HG03095 (cell line): ENCODE measurements around the gene FBRSL1.

Experiments
- ATAC-seq: cut with Tn5 transposase; IDR thresholded peaks from one replicate; pipeline ENCODE4 v1.9.1; 2021; ENCODE audit warnings: moderate library complexity; ENCODE audit not compliant: unreplicated experiment

FBRSL1 gene

DNA sequence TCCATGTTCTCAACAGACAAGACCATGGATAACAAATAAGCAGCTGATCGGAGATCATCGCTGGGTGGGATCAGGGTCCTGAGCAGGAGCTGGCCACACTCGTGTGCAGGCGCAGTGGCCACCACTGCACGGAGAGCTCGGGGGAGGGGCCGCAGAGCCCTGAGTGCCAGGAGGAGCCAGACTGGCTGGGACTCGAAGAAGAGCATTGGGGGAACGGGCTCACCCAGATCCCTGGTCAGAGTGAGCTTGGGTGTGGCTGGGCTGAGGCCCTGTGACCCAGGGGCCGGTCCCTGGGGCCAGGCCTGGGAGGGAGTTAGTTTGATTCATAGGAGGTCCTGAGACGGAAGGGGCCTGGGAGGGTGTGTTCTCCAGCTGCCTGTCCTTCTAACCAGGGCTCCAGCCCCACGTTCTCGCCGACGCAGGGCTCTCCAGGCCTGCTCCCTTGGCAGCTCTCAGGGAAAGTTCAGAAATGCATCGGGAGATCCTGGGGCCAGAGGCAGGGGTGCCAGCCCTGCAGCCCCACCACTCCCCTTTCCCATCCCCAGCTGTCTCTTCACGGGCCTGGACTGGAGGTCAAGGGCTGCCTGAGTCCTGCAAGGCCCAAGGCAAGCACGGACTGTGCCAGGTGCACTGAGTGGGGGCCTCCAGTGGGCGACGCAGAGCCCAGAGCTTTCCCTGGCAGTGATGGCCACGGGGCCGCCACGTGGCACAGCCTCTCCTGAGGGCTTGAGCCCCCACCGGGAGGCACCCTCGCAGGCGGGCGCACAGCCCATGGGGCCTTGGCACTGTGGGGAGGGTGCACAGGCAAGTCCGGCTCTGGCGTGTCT lies 48.1 kb downstream of the FBRSL1 start:
- no peak for ATAC-seq

DNA sequence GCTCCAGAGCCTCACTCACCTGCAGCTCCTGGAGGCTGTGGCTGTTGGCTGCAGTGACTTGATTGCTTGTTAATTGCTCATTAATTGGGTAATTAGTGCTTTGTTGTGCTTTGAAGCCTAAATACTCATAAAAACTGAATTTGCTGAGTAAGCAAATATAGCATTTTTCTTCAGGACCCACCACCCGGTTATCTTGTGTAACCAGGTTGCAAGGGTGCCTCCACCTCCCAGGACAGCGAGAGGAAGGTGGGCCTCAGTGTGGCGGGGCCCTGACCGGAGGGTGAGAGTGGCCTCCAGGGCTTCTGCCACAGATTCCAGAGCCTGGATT lies 48.7 kb downstream of the FBRSL1 start:
- no peak for ATAC-seq

DNA sequence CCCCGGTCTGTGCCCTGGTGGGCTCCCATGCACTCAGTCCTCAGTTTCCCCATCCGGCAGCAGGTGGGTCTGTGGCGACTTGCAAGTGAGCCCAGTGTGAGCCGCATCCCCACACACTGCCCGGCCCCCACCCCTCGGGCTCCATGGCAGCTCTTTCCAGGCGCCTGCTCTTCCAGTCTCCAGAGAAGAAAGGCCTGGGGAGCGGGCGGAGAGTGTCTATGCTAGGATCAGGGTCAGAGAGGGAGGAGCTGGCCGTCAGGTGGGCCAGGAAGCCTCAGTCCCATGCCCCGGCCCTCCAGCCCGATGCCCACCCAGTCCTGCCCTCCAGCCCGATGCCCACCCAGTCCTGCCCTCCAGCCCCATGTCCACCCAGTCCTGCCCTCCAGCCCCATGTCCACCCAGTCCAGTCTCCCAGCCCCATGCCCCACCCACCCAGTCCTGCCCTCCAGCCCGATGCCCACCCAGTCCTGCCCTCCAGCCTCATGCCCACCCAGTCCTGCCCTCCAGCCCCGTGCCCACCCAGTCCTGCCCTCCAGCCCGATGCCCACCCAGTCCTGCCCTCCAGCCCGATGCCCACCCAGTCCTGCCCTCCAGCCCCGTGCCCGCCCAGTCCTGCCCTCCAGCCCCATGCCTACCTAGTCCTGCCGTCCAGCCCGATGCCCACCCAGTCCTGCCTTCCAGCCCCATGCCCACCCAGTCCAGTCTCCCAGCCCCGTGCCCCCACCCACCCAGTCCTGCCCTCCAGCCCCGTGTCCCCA lies 49.2 kb downstream of the FBRSL1 start:
- no peak for ATAC-seq

GRCh38 chr12:132540436-132540835 lies 50.5 kb downstream of the FBRSL1 start:
- ATAC-seq, result no peak

DNA sequence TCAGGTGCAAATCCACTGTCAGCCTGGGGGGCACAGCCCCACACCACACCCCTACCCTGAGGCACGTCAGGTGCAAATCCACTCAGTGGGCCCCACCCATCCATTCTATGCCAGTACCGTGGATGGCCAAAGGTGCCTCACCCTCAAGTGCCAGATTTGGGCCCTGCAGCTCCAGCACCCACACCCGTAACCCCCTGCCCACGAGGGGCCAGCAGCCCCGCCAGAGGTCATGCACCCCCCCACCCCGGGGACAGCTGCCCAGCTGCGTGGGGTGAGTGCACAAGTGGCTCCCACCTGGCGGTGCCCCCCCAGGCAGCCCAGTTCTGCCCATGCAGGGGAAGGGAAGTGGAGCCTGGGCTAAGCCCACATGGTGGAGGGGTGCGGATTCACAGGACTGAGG lies 51.2 kb downstream of the FBRSL1 start:
- no peak for ATAC-seq

GRCh38 chr12:132541996-132542395 lies 52.0 kb downstream of the FBRSL1 start:
- ATAC-seq, result no peak

DNA sequence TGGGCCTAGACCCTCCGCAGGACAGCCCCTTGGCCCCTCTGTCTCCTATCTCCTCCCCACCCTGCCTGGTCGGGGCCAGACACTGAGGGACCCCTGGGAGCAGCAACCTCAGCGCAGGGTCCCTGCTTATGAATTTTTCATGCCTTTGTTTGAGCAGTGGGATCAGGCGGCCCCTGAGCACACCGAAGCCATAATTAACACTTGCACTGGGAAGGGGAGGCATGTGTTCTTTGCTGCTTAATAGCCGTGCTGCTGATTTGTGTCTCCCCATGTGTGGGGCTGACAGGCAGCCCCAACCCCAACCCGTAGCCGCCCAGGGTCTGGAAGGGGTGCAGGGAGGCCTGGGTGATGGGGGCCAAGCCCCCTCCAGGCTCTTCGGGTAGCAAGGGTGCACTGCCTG lies 52.7 kb downstream of the FBRSL1 start:
- ATAC-seq, result no peak

- ATAC-seq, result no peak
Measured at GRCh38 chr12:132543298-132544079, 53.5 kb downstream of the FBRSL1 start.

DNA sequence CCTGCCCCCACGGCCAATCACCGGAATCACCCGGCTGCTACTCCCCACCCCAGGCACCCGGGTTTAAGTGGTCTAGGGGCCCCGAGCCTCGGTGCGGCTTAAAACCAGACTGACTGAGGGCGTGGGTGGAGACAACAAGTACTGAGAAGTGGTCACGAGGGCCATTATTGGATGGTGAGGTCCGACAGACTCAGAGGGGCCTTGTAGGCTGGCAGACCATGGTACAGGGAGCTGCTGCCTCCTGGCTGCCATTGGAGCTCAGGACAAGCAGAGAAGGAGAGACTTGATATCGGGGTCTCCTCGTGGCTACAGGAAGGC lies 54.1 kb downstream of the FBRSL1 start:
- ATAC-seq, result no peak

DNA sequence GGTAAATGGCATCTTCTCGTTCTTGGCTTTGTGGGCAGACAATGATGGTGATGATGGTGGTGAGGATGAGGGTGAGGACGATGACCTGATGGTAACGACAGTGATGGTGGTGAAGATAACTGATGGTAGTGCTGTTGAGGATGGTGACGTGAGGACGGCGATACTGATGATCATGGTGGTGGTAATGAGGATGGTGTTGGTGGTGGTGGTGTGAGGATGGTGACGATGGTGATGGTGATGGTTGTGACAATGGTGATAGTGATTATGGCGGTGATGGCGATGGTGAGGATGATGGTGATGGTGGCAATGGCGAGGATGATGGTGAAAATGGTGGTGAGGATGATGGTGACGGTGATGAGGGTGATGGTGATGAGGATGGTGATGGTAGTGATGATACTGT lies 54.5 kb downstream of the FBRSL1 start:
- ATAC-seq, result no peak

GRCh38 chr12:132545164-132545953 lies 55.4 kb downstream of the FBRSL1 start:
- no peak for ATAC-seq

DNA sequence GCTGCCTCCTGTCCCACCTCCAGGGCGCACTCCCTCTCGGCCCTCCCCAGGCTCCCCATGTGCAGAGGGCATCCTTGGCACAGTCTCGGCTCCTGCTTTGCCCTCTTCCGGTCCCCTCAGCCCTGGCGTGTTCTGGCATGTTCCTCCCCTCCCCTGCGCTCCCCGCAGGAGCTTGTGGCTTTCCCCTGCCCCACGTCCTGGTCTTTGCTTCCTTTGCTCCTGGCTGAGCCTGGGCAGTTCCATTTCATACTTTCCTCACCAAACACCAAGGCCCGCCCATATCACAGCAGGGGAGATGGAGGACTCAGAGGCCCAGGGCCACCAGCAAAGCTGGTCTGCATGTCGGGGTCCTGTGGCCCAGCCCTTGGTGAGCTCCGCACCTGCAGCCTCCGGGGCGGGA lies 56.0 kb downstream of the FBRSL1 start:
- ATAC-seq, result no peak

GRCh38 chr12:132546647-132547046 lies 56.7 kb downstream of the FBRSL1 start:
- ATAC-seq, result no peak

GRCh38 chr12:132547205-132547740 lies 57.3 kb downstream of the FBRSL1 start:
- no peak for ATAC-seq

GRCh38 chr12:132548430-132549058 lies 58.6 kb downstream of the FBRSL1 start:
- ATAC-seq, result no peak

GRCh38 chr12:132549059-132549458 lies 59.1 kb downstream of the FBRSL1 start:
- ATAC-seq, result no peak

GRCh38 chr12:132550014-132550802 lies 60.3 kb downstream of the FBRSL1 start:
- ATAC-seq, result no peak

GRCh38 chr12:132550830-132551640 lies 61.1 kb downstream of the FBRSL1 start:
- ATAC-seq, result no peak

DNA sequence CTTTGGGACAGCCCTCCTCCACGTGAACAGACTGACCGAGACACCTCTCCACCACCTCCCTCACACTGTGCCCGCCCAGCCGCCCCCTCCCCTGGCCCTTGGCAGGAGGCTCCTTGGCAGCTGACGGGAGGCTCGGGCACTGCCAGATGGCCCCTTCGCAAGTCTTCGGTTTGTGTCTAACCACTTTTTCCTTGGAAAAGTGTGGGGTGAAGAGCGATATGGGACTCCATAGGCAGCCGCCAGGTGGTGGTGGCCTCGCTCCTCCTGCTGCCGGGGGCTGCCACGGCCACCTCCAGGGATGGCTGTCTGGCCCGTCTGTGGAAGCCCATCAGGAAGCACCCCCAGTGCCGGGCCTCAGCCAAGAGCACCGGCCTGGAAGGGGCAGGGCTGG lies 61.7 kb downstream of the FBRSL1 start:
- no peak for ATAC-seq
